ENCODE data around the gene RPTOR.

The RPTOR gene

GRCh38 chr17:80513892-80514291 is 30.7 kb upstream of the RPTOR start:
- H3K4me1 ChIP-seq (ENCODE audit: control insufficient read depth, insufficient read depth, low read length, poor library complexity, severe bottlenecking) = no peaks in the 10 kb centered on the region
- H3K36me3 ChIP-seq (ENCODE audit: control insufficient read depth, insufficient read depth, low read length) = no peaks in the 10 kb centered on the region
- H3K27ac ChIP-seq (ENCODE audit: insufficient read depth, low read length, poor library complexity, severe bottlenecking) = no peak overlapping the region
- no peaks in the 10 kb centered on the region for H3K27me3 ChIP-seq (replicated peaks; ENCODE audit: control insufficient read depth, insufficient read depth, low read length, poor library complexity, severe bottlenecking)
- no peaks in the 10 kb centered on the region for H3K9me3 ChIP-seq (ENCODE audit: control insufficient read depth, low read length)
- DNase-seq = no peak
- no peak overlapping the region for H3K4me3 ChIP-seq (ENCODE audit: insufficient read depth, low read depth, low read length, poor library complexity, severe bottlenecking)

- no peaks in the 10 kb centered on the region for H3K9me3 ChIP-seq (ENCODE audit: control insufficient read depth, low read length)
- H3K27ac ChIP-seq (ENCODE audit: insufficient read depth, low read length, poor library complexity, severe bottlenecking) = no peak overlapping the region
- H3K36me3 ChIP-seq (ENCODE audit: control insufficient read depth, insufficient read depth, low read length) = no peaks in the 10 kb centered on the region
- no peaks in the 10 kb centered on the region for H3K27me3 ChIP-seq (replicated peaks; ENCODE audit: control insufficient read depth, insufficient read depth, low read length, poor library complexity, severe bottlenecking)
- H3K4me3 ChIP-seq (ENCODE audit: insufficient read depth, low read depth, low read length, poor library complexity, severe bottlenecking) = no peak overlapping the region
- no peaks in the 10 kb centered on the region for H3K4me1 ChIP-seq (ENCODE audit: control insufficient read depth, insufficient read depth, low read length, poor library complexity, severe bottlenecking)
- DNase-seq = no peak
Measured at GRCh38 chr17:80516171-80516932, 28.3 kb upstream of the RPTOR start.

- Histone ChIP-seq H3K27ac (ENCODE audit: insufficient read depth, low read length, poor library complexity, severe bottlenecking) (no peak overlapping the region), H3K9me3 (ENCODE audit: control insufficient read depth, low read length) (no peaks in the 10 kb centered on the region), H3K36me3 (ENCODE audit: control insufficient read depth, insufficient read depth, low read length) (no peaks in the 10 kb centered on the region), H3K4me3 (ENCODE audit: insufficient read depth, low read depth, low read length, poor library complexity, severe bottlenecking) (no peak overlapping the region), H3K27me3 (replicated peaks; ENCODE audit: control insufficient read depth, insufficient read depth, low read length, poor library complexity, severe bottlenecking) (no peaks in the 10 kb centered on the region), H3K4me1 (ENCODE audit: control insufficient read depth, insufficient read depth, low read length, poor library complexity, severe bottlenecking) (no peaks in the 10 kb centered on the region)
- DNase-seq = no peak
Measured at GRCh38 chr17:80517641-80518040, 27.0 kb upstream of the RPTOR start.

GRCh38 chr17:80518392-80518791 is 26.2 kb upstream of the RPTOR start:
- no peaks in the 10 kb centered on the region for H3K36me3 ChIP-seq (ENCODE audit: control insufficient read depth, insufficient read depth, low read length)
- H3K27me3 ChIP-seq (replicated peaks; ENCODE audit: control insufficient read depth, insufficient read depth, low read length, poor library complexity, severe bottlenecking) = no peaks in the 10 kb centered on the region
- H3K9me3 ChIP-seq (ENCODE audit: control insufficient read depth, low read length) = no peaks in the 10 kb centered on the region
- H3K4me1 ChIP-seq (ENCODE audit: control insufficient read depth, insufficient read depth, low read length, poor library complexity, severe bottlenecking) = no peaks in the 10 kb centered on the region
- DNase-seq = no peak
- no peak overlapping the region for H3K27ac ChIP-seq (ENCODE audit: insufficient read depth, low read length, poor library complexity, severe bottlenecking)
- no peak overlapping the region for H3K4me3 ChIP-seq (ENCODE audit: insufficient read depth, low read depth, low read length, poor library complexity, severe bottlenecking)

GRCh38 chr17:80519091-80519781 is 25.4 kb upstream of the RPTOR start:
- H3K27ac ChIP-seq (ENCODE audit: insufficient read depth, low read length, poor library complexity, severe bottlenecking) = no peak overlapping the region
- H3K4me1 ChIP-seq (ENCODE audit: control insufficient read depth, insufficient read depth, low read length, poor library complexity, severe bottlenecking) = no peaks in the 10 kb centered on the region
- no peak overlapping the region for H3K4me3 ChIP-seq (ENCODE audit: insufficient read depth, low read depth, low read length, poor library complexity, severe bottlenecking)
- no peaks in the 10 kb centered on the region for H3K9me3 ChIP-seq (ENCODE audit: control insufficient read depth, low read length)
- no peaks in the 10 kb centered on the region for H3K27me3 ChIP-seq (replicated peaks; ENCODE audit: control insufficient read depth, insufficient read depth, low read length, poor library complexity, severe bottlenecking)
- no peak for DNase-seq
- no peaks in the 10 kb centered on the region for H3K36me3 ChIP-seq (ENCODE audit: control insufficient read depth, insufficient read depth, low read length)

GRCh38 chr17:80520810-80521455 is 23.7 kb upstream of the RPTOR start:
- Histone ChIP-seq H3K4me1 (ENCODE audit: control insufficient read depth, insufficient read depth, low read length, poor library complexity, severe bottlenecking) (no peaks in the 10 kb centered on the region), H3K4me3 (ENCODE audit: insufficient read depth, low read depth, low read length, poor library complexity, severe bottlenecking) (no peak overlapping the region), H3K27ac (ENCODE audit: insufficient read depth, low read length, poor library complexity, severe bottlenecking) (no peak overlapping the region), H3K9me3 (ENCODE audit: control insufficient read depth, low read length) (no peaks in the 10 kb centered on the region), H3K27me3 (replicated peaks; ENCODE audit: control insufficient read depth, insufficient read depth, low read length, poor library complexity, severe bottlenecking) (no peaks in the 10 kb centered on the region), H3K36me3 (ENCODE audit: control insufficient read depth, insufficient read depth, low read length) (no peaks in the 10 kb centered on the region)
- DNase-seq = no peak

- Histone ChIP-seq H3K27me3 (replicated peaks; ENCODE audit: control insufficient read depth, insufficient read depth, low read length, poor library complexity, severe bottlenecking) (peaks cover 3% of the 10 kb centered on the region), H3K36me3 (ENCODE audit: control insufficient read depth, insufficient read depth, low read length) (no peaks in the 10 kb centered on the region), H3K4me1 (ENCODE audit: control insufficient read depth, insufficient read depth, low read length, poor library complexity, severe bottlenecking) (no peaks in the 10 kb centered on the region), H3K9me3 (ENCODE audit: control insufficient read depth, low read length) (no peaks in the 10 kb centered on the region), H3K4me3 (ENCODE audit: insufficient read depth, low read depth, low read length, poor library complexity, severe bottlenecking) (no peak overlapping the region), H3K27ac (ENCODE audit: insufficient read depth, low read length, poor library complexity, severe bottlenecking) (no peak overlapping the region)
- DNase-seq = no peak
Measured at GRCh38 chr17:80523054-80523744, 21.4 kb upstream of the RPTOR start.

GRCh38 chr17:80523956-80524712 is 20.5 kb upstream of the RPTOR start:
- Histone ChIP-seq H3K27me3 (replicated peaks; ENCODE audit: control insufficient read depth, insufficient read depth, low read length, poor library complexity, severe bottlenecking) (peaks cover 3% of the 10 kb centered on the region), H3K4me1 (ENCODE audit: control insufficient read depth, insufficient read depth, low read length, poor library complexity, severe bottlenecking) (no peaks in the 10 kb centered on the region)

GRCh38 chr17:80526116-80526910 is 18.3 kb upstream of the RPTOR start:
- DNase-seq = no peak
- Histone ChIP-seq H3K4me3 (ENCODE audit: insufficient read depth, low read depth, low read length, poor library complexity, severe bottlenecking) (no peak overlapping the region), H3K27ac (ENCODE audit: insufficient read depth, low read length, poor library complexity, severe bottlenecking) (no peak overlapping the region), H3K4me1 (ENCODE audit: control insufficient read depth, insufficient read depth, low read length, poor library complexity, severe bottlenecking) (no peaks in the 10 kb centered on the region), H3K36me3 (ENCODE audit: control insufficient read depth, insufficient read depth, low read length) (no peaks in the 10 kb centered on the region), H3K27me3 (replicated peaks; ENCODE audit: control insufficient read depth, insufficient read depth, low read length, poor library complexity, severe bottlenecking) (peaks cover 3% of the 10 kb centered on the region), H3K9me3 (ENCODE audit: control insufficient read depth, low read length) (no peaks in the 10 kb centered on the region)

More at GRCh38 chr17:80523956-80524712, 20.5 kb upstream of the RPTOR start:
- no peaks in the 10 kb centered on the region for H3K9me3 ChIP-seq (ENCODE audit: control insufficient read depth, low read length)
- no peak for DNase-seq
- no peak overlapping the region for H3K4me3 ChIP-seq (ENCODE audit: insufficient read depth, low read depth, low read length, poor library complexity, severe bottlenecking)
- no peaks in the 10 kb centered on the region for H3K36me3 ChIP-seq (ENCODE audit: control insufficient read depth, insufficient read depth, low read length)
- H3K27ac ChIP-seq (ENCODE audit: insufficient read depth, low read length, poor library complexity, severe bottlenecking) = no peak overlapping the region

Measured in effector memory CD4-positive, alpha-beta T cell (primary cell).